ENCODE results near the gene CSNK2A1. TPM values are rescaled to one million over a fixed set of nuclear protein-coding genes. Genes with fewer than 3 reads are reported as not detected.

The CSNK2A1 gene
- polyA plus RNA-seq, 1 experiment: 136 TPM

GRCh38 chr20:532530-532929 lies 11.1 kb downstream of the CSNK2A1 start:
- no peak for TF ChIP-seq CTCF (IDR thresholded peaks at IDR 0.05; ENCODE audit: low read depth, low read length)
- DNase-seq (ENCODE audit: low read depth, low spot score): no peak
- no peak overlapping the region for H3K27ac ChIP-seq (ENCODE audit: low read depth, low read length)
- ChIA-PET CTCF (no interaction called here), POLR2A (no interaction called here)
- no peak overlapping the region for H3K4me3 ChIP-seq (ENCODE audit: low read depth, low read length)
- H3K9me3 ChIP-seq (ENCODE audit: control insufficient read depth, insufficient read depth, low read length): peaks cover 2% of the 10 kb centered on the region; the same call in 1 of the 2 replicates
- H3K27me3 ChIP-seq (ENCODE audit: control insufficient read depth, insufficient read depth, low read length): no peaks in the 10 kb centered on the region

GRCh38 chr20:531608-532007 lies 12.0 kb downstream of the CSNK2A1 start:
- no peaks in the 10 kb centered on the region for H3K27me3 ChIP-seq (ENCODE audit: control insufficient read depth, insufficient read depth, low read length)
- CTCF ChIA-PET: interaction anchor here (0.7 to 1.2 kb wide), 2 partner anchors 133 to 201 kb away, joined by 3 read pairs; no protein-coding TSS in a partner anchor
- POLR2A ChIA-PET: no interaction called here
- H3K9me3 ChIP-seq (ENCODE audit: control insufficient read depth, insufficient read depth, low read length): peaks cover 5% of the 10 kb centered on the region
- TF ChIP-seq CTCF (IDR thresholded peaks at IDR 0.05; ENCODE audit: low read depth, low read length): no peak
- H3K4me3 ChIP-seq (ENCODE audit: low read depth, low read length): no peak overlapping the region
- DNase-seq (ENCODE audit: low read depth, low spot score): no peak
- H3K27ac ChIP-seq (ENCODE audit: low read depth, low read length): no peak overlapping the region

GRCh38 chr20:530321-530720 lies 13.3 kb downstream of the CSNK2A1 start:
- no peak for TF ChIP-seq CTCF (IDR thresholded peaks at IDR 0.05; ENCODE audit: low read depth, low read length)
- H3K27me3 ChIP-seq (ENCODE audit: control insufficient read depth, insufficient read depth, low read length): no peaks in the 10 kb centered on the region
- no peak overlapping the region for H3K27ac ChIP-seq (ENCODE audit: low read depth, low read length)
- H3K9me3 ChIP-seq (ENCODE audit: control insufficient read depth, insufficient read depth, low read length): peaks cover 5% of the 10 kb centered on the region
- H3K4me3 ChIP-seq (ENCODE audit: low read depth, low read length): no peak overlapping the region
- POLR2A ChIA-PET: no interaction called here
- CTCF ChIA-PET: interaction anchor here (0.6 kb wide), 1 partner anchor 136 kb away, joined by 4 read pairs; no protein-coding TSS in a partner anchor
- DNase-seq (ENCODE audit: low read depth, low spot score): no peak

- no peak for TF ChIP-seq CTCF (IDR thresholded peaks at IDR 0.05; ENCODE audit: low read depth, low read length)
- peaks cover 5% of the 10 kb centered on the region for H3K9me3 ChIP-seq (ENCODE audit: control insufficient read depth, insufficient read depth, low read length)
- no peak overlapping the region for H3K4me3 ChIP-seq (ENCODE audit: low read depth, low read length)
- ChIA-PET POLR2A (no interaction called here), CTCF (no interaction called here)
- peak overlapping the region; percentile 69 for H3K27ac ChIP-seq (ENCODE audit: low read depth, low read length)
- DNase-seq (ENCODE audit: low read depth, low spot score): peak; percentile 51
- no peaks in the 10 kb centered on the region for H3K27me3 ChIP-seq (ENCODE audit: control insufficient read depth, insufficient read depth, low read length)
These were observed 14.5 kb downstream of the CSNK2A1 start for GRCh38 chr20:528923-529604.

GRCh38 chr20:527571-527886 lies 16.1 kb downstream of the CSNK2A1 start:
- H3K9me3 ChIP-seq (ENCODE audit: control insufficient read depth, insufficient read depth, low read length): peaks cover 5% of the 10 kb centered on the region
- no peak overlapping the region for H3K4me3 ChIP-seq (ENCODE audit: low read depth, low read length)
- CTCF ChIA-PET: no interaction called here
- DNase-seq (ENCODE audit: low read depth, low spot score): no peak
- H3K27me3 ChIP-seq (ENCODE audit: control insufficient read depth, insufficient read depth, low read length): no peaks in the 10 kb centered on the region
- POLR2A ChIA-PET: no interaction called here
- TF ChIP-seq CTCF (IDR thresholded peaks at IDR 0.05; ENCODE audit: low read depth, low read length): no peak
- H3K27ac ChIP-seq (ENCODE audit: low read depth, low read length): no peak overlapping the region

Data from AG04450 (cell line).